Measurements from ENCODE around the gene MB. TPM values are rescaled to one million over a fixed set of nuclear protein-coding genes. Genes with fewer than 3 reads are reported as not detected.
"Not testable (repeated sequence)": the region's sequence is repeated elsewhere in the genome, so short reads cannot be mapped to it uniquely, and the experiment has no call there.

Gene MB
- total RNA-seq, 1 donor = not detected

- Histone ChIP-seq H3K4me3 (ENCODE audit: low read length) (no peak overlapping the region), H3K9me3 (ENCODE audit: low read depth, low read length) (no peaks in the 10 kb centered on the region), H3K4me1 (ENCODE audit: insufficient read depth, low read length) (peaks cover 28% of the 10 kb centered on the region), H3K27me3 (ENCODE audit: insufficient read depth, low read length) (peaks cover 5% of the 10 kb centered on the region)
Observed at GRCh38 chr22:35629406-35630216, 12.5 kb upstream of the MB start.

- H3K9me3 ChIP-seq (ENCODE audit: low read depth, low read length) = no peaks in the 10 kb centered on the region
- H3K4me1 ChIP-seq (ENCODE audit: insufficient read depth, low read length) = peaks cover 19% of the 10 kb centered on the region
- H3K27me3 ChIP-seq (ENCODE audit: insufficient read depth, low read length) = peaks cover 8% of the 10 kb centered on the region
- H3K4me3 ChIP-seq (ENCODE audit: low read length) = no peak overlapping the region
Observed at GRCh38 chr22:35628732-35629131, 11.6 kb upstream of the MB start.

- peaks cover 8% of the 10 kb centered on the region for H3K27me3 ChIP-seq (ENCODE audit: insufficient read depth, low read length)
- no peaks in the 10 kb centered on the region for H3K9me3 ChIP-seq (ENCODE audit: low read depth, low read length)
- H3K4me3 ChIP-seq (ENCODE audit: low read length) = peak overlapping the region; percentile 30
- H3K4me1 ChIP-seq (ENCODE audit: insufficient read depth, low read length) = peaks cover 18% of the 10 kb centered on the region
Observed at GRCh38 chr22:35627267-35628041, 10.3 kb upstream of the MB start.

GRCh38 chr22:35625763-35626432 is 8.8 kb upstream of the MB start:
- peaks cover 18% of the 10 kb centered on the region for H3K4me1 ChIP-seq (ENCODE audit: insufficient read depth, low read length)
- H3K4me3 ChIP-seq (ENCODE audit: low read length) = no peak overlapping the region
- peaks cover 8% of the 10 kb centered on the region for H3K27me3 ChIP-seq (ENCODE audit: insufficient read depth, low read length)
- no peaks in the 10 kb centered on the region for H3K9me3 ChIP-seq (ENCODE audit: low read depth, low read length)

GRCh38 chr22:35624547-35624946 is 7.4 kb upstream of the MB start:
- Histone ChIP-seq H3K27me3 (ENCODE audit: insufficient read depth, low read length) (peaks cover 8% of the 10 kb centered on the region), H3K4me3 (ENCODE audit: low read length) (no peak overlapping the region), H3K9me3 (ENCODE audit: low read depth, low read length) (no peaks in the 10 kb centered on the region), H3K4me1 (ENCODE audit: insufficient read depth, low read length) (peaks cover 13% of the 10 kb centered on the region)

GRCh38 chr22:35623885-35624284 is 6.8 kb upstream of the MB start:
- H3K4me1 ChIP-seq (ENCODE audit: insufficient read depth, low read length) = peaks cover 11% of the 10 kb centered on the region
- not testable (repeated sequence) for H3K27me3 ChIP-seq (ENCODE audit: insufficient read depth, low read length); H3K9me3 ChIP-seq (ENCODE audit: low read depth, low read length); H3K4me3 ChIP-seq (ENCODE audit: low read length)

- Histone ChIP-seq H3K9me3 (ENCODE audit: low read depth, low read length) (no peaks in the 10 kb centered on the region), H3K4me3 (ENCODE audit: low read length) (no peak overlapping the region), H3K4me1 (ENCODE audit: insufficient read depth, low read length) (peaks cover 5% of the 10 kb centered on the region), H3K27me3 (ENCODE audit: insufficient read depth, low read length) (peaks cover 8% of the 10 kb centered on the region)
Observed at GRCh38 chr22:35622191-35622913, 5.2 kb upstream of the MB start.

- H3K9me3 ChIP-seq (ENCODE audit: low read depth, low read length) = no peaks in the 10 kb centered on the region
- peaks cover 8% of the 10 kb centered on the region for H3K27me3 ChIP-seq (ENCODE audit: insufficient read depth, low read length)
- no peak overlapping the region for H3K4me3 ChIP-seq (ENCODE audit: low read length)
- H3K4me1 ChIP-seq (ENCODE audit: insufficient read depth, low read length) = no peaks in the 10 kb centered on the region
Observed at GRCh38 chr22:35621451-35621850, 4.3 kb upstream of the MB start.

- Histone ChIP-seq H3K27me3 (ENCODE audit: insufficient read depth, low read length) (peaks cover 8% of the 10 kb centered on the region), H3K4me3 (ENCODE audit: low read length) (no peak overlapping the region), H3K9me3 (ENCODE audit: low read depth, low read length) (no peaks in the 10 kb centered on the region), H3K4me1 (ENCODE audit: insufficient read depth, low read length) (no peaks in the 10 kb centered on the region)
Observed at GRCh38 chr22:35620624-35621251, 3.6 kb upstream of the MB start.

GRCh38 chr22:35619336-35620094 is 2.4 kb upstream of the MB start:
- H3K27me3 ChIP-seq (ENCODE audit: insufficient read depth, low read length) = peaks cover 2% of the 10 kb centered on the region
- H3K9me3 ChIP-seq (ENCODE audit: low read depth, low read length) = no peaks in the 10 kb centered on the region
- no peak overlapping the region for H3K4me3 ChIP-seq (ENCODE audit: low read length)
- no peaks in the 10 kb centered on the region for H3K4me1 ChIP-seq (ENCODE audit: insufficient read depth, low read length)

GRCh38 chr22:35618427-35619223 is 1.5 kb upstream of the MB start:
- Histone ChIP-seq H3K27me3 (ENCODE audit: insufficient read depth, low read length) (no peaks in the 10 kb centered on the region), H3K4me1 (ENCODE audit: insufficient read depth, low read length) (no peaks in the 10 kb centered on the region), H3K4me3 (ENCODE audit: low read length) (no peak overlapping the region), H3K9me3 (ENCODE audit: low read depth, low read length) (no peaks in the 10 kb centered on the region)

GRCh38 chr22:35616043-35616442 is 1.1 kb downstream of the MB start:
- H3K9me3 ChIP-seq (ENCODE audit: low read depth, low read length) = no peaks in the 10 kb centered on the region
- H3K27me3 ChIP-seq (ENCODE audit: insufficient read depth, low read length) = no peaks in the 10 kb centered on the region
- H3K4me1 ChIP-seq (ENCODE audit: insufficient read depth, low read length) = peaks cover 12% of the 10 kb centered on the region

GRCh38 chr22:35615156-35615555 is 2.0 kb downstream of the MB start:
- Histone ChIP-seq H3K27me3 (ENCODE audit: insufficient read depth, low read length) (no peaks in the 10 kb centered on the region), H3K4me3 (ENCODE audit: low read length) (no peak overlapping the region), H3K4me1 (ENCODE audit: insufficient read depth, low read length) (peaks cover 12% of the 10 kb centered on the region), H3K9me3 (ENCODE audit: low read depth, low read length) (no peaks in the 10 kb centered on the region)

More at GRCh38 chr22:35616043-35616442, 1.1 kb downstream of the MB start:
- no peak overlapping the region for H3K4me3 ChIP-seq (ENCODE audit: low read length)
